NCI-H2196 treated with DMSO at 0.1 percent for 48 hours (cell line): Measurements from ENCODE around the gene CD247.

Source experiments
- DNase-seq: peaks from one replicate; lab custom pipeline; 2025; ENCODE audit not compliant: unreplicated experiment; lab: John Stamatoyannopoulos, UW

Gene CD247

DNA sequence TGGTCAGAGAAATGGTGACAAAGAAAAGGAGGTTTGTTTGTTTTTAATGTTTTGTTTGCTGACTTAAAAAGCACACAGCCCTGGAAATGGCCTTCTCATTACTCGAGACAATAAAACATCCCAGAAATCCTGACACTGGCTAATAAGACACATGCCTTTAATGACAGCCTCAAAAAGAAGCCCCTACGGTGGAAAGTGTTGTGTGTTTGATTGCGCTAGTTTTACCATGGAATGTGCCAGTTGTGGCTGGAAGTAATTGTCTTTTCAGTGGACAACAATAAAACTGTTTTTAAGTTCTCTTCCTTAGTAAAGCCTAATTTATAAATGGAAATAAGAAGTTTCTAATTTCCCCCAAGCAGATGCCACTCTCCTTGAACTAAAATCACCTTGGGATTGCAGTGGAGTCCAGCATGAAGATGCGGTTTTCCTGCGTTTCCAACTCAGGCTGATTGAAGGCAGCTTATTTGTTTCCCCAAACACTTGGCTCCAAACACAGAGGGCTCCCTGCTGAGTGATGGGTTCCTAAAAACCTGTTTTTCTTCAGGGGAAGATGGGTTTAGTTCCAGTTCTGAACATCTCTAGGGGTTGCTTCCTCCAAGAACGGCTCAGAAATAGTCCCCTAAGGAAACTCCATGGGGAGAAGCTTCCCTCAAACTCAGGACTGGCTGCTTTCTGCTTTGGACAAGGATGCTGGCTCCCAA lies 54.3 kb downstream of the CD247 start:
- no peak for DNase-seq

DNA sequence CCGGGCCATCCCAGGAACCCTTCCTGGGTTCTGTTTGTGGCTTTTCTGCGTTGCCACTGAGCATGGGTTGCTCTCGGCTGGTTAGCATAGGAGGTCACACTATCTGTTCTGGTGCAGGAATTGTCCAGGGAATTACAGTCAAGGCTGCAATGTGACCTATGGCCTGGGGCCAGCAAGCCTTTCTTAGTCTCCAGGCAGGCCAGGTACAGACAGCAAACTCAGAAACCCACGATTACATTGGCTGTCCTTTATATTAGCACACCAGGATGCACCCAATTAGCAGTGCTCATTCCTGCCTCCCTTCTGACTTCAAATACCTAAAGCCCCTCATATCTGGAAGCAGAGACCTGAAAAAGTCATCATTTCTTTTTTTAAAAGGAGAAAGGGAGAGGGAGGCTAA lies 55.2 kb downstream of the CD247 start:
- DNase-seq = no peak

DNA sequence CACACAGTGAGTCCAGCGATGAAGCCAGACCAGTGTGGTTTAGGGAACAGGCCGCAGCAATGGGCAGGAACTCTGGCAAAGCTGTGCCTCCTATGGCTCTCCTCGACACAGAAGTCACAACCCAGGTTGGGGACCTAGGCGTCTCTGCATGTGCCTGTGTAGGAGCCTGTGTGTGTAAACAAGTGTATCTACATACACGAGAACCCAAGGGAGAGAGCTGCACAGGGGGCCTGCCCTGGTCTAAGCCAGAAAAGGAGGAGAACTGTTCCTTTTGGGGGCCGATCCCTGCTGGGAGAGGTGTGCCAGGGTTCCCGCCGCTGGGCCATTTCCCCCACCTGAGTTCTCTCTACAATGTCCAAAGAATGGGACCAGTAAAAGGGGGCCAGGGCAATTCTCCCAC lies 56.0 kb downstream of the CD247 start:
- DNase-seq = no peak

DNA sequence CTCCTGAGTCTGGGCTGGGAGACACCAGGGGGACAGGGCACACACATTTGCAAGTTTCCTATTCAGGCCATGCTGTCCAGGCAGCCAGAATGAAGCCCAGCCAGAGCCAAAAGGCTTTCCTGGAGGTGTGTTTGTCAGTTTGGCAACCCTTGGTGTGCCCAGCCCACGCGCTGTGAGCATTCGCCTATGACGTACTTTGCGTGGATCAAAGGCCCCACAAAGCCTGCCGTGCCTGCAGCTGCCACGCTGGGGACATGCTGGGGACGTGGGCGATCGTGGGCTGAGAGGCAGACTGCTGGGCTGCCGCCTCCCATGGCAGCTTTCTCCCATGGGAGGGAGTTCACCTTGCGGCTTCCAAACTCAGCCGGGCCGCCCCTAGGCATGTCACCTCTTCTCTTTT lies 57.5 kb downstream of the CD247 start:
- no peak for DNase-seq

DNA sequence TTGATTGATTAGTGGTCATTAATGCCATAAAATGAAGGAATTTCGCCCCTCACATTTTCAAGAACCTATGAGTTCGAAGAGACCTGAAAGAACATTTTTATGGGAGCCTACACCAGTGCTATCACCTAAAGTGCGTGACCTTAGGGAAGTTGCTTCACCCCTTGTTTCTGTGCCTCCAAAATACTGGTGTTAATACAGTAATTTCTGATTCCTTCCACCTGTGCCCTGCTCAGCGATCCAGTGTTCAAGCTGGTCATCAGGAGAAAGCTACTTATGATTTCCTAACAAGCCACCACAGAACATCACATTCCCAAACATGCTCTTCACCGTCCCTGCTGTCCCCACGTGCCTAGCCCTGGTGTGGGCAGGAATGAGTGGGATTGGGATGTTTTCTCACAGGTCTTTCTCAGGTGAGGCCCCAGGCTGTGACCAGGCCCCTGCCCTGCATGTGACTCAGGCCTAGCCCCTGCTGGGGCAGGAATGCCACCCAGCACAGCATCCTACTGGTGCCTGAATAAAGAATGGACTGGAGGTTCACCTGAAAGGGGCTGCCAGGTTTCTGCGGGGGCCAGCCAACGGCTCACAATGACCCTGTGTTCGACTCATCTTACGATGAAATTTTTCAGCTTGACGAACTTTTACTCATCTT lies 60.3 kb downstream of the CD247 start:
- no peak for DNase-seq

DNA sequence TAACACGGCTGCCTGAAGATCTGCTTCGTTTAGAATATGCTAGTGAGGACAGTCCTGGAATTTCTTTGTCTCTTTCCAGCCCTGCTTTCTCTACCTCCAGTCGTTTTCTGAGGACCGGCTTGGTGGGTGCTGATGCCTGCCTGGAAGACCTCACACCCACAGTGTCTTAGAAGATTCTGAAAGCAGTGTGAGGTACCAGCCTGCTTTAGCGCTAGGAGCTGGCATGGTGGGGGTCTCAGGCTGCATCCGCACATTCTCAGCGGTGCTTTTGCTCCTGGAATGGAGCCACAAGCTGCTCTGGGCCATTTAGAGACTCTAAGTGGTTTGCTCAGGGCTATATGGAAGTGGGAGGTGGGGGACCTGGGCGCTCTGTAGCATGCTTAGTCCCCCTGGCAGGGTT lies 61.4 kb downstream of the CD247 start:
- DNase-seq = no peak

DNA sequence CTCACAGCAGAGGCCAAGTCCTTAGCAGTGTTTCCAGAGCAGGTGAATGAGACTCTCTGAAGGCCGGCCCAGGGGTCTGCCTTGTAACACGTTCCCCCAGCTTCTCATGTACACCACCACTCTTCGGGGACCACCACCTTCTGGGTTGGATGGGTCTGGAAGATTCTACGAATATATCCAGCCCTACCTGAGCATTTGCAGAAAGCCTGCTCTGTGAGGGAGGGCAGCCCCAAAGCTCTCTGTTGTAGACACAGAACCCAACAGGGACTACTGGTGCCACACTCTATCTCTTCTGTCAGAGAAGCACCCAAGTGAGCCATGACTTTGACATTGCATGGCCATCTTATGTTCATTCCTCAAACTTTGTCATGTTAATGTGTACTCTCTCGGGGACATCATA lies 61.8 kb downstream of the CD247 start:
- no peak for DNase-seq

DNA sequence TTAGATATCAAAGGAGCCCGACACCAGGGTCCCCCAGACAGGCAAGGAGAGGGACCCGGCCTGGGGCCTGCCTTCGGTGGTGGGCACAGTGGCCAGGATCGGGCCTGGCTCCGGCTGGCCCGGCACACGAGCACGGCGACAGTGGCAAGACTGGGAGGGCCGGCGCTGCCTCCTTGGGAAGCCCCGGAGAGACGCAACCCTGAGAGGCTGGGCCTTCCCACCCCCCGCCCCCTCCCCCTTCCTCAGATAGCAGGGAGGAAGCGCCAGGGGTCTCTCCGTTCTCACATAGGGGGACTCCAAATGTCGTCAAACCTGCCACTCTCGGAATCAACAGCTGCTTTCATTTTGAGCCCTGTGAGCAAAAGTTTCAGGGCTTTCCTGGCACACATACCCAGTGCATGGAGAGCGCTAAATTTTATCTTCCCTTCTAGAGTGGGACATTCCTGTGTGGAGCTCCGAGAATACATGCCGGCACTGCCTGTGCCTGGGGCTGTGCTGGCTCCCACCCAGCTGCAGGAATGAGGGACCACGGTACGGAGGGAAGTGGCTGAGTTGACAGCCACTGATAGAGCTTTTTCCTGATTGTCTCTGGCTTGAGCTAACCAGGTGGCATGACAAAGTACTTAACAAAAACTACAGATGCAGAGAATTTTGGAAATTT lies 62.4 kb downstream of the CD247 start:
- no peak for DNase-seq

DNA sequence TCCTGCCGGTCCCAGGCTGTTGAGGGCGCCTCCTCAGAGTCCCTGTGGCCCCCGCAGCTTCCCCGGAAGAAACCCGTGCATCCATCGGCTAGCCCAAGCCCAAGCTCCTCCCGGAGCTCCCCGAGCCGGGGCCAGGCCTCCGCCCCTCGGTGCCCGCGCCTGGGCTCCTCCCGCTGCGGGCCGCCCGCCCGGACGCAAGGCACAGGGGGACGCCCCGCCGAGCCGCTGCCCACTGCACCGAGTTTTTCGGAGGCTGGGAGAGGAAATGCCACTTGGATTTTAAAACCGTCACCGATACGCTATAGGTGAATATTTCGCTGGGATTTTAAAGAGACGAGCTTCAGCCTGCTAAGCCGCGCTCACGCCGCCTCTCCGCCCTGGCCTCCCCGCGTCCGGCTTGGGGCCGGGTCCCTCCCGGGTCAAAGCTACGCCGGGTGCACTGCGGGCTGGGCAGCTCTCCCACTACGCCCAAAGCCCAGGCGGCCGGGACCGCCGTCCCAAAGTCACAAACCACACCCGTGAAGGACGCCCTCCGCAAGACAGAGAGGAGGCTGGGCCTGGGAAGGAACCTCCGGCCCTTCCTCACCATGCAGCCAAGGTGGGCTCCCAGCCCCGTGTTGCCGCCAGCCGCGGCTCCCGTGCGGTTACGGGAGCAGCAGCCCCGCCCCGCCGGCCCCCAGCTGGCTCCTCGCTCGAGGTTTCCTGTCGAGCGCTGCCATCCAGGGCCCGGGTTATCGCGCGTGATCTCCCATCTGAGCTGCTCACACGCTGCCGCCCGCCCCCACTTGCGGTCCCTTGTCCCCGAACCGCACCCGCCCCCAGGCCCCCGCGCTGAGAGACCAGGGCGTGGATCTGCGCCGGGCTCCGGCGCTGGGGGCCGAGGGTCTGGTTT lies 63.2 kb downstream of the CD247 start:
- DNase-seq = no peak

DNA sequence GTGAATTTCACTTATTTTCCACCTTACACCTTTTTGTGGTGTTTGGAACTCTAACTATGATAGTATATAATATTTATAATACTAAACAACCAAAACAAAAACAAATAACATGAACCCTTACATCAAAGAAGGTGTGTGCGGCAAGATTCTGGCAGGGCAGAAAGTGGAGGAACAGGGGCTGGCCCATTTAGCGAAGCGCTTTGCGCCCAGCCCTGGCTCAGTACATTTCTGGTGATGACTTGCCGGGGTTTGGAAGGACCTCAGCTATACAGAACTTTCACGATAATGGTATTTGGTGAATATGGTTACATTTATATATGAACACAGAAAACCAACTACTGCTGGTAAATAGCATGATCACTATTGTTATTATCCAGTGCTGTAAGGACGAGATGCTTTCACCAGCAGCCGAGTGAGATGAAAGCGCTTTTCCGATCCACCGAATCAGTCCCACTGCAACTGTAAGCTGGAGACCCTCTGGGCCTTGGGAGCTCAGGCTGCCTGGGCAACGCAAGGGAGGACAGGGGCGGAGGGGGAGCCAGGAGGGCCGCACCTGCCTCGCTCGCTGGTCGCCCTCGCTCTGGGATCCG lies 63.9 kb downstream of the CD247 start:
- DNase-seq = no peak

DNA sequence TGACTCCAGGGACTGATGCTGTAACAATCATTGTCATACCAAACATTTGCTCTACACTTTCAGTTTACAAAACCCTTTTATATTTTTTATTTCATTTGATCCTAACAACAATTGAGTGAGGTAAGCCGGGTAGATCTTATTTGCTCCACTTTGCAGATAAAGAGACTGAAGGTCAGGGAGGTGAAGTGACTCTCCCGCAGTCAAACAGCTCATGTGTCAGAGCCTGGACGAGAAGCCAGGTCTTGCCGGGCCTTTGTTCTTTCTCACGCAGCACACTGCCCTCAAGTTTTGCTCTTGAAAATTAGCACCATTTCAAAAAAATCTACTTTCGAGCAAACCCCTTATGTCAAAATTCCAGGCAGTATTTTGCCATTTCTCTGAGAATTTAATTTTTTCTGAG lies 65.2 kb downstream of the CD247 start:
- DNase-seq = no peak

DNA sequence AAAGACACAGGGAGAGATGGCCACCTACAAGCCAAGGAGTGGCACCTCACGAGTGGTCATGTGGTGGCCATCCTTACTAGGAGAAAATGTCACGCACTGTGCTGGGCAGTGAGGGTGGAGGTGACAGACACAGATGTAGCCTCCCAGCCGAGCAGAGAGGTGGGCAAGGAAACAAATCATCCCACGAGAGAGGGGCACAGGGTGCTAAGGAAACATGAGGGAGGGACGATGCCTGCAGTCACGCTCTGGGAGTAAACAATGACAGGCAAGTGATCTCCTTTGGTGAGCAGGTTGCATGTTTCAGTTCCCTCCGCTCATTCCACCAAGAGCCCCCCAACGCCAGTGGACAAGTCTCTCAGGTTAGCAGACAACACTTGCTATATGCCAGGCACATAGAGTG lies 65.8 kb downstream of the CD247 start:
- no peak for DNase-seq

DNA sequence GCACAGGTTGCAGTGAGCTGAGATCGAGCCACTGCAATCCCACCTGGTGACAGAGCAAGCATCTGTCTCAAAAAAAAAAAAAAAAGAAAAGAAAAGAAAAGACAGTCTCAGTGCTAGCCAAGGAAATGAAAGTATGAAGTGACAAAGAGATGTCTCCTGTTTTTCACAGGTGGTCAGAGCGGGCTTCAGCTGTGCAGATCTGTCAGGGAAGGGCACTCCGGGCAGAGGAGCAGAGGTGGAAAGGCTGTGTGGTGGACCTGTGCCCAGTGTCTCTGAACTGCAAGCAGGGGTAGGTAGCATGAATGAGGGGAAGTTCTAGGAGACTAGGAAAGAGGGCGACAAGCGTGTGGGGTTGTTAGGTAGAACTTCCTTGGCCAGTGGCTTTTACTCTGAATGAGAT lies 67.5 kb downstream of the CD247 start:
- no peak for DNase-seq

DNA sequence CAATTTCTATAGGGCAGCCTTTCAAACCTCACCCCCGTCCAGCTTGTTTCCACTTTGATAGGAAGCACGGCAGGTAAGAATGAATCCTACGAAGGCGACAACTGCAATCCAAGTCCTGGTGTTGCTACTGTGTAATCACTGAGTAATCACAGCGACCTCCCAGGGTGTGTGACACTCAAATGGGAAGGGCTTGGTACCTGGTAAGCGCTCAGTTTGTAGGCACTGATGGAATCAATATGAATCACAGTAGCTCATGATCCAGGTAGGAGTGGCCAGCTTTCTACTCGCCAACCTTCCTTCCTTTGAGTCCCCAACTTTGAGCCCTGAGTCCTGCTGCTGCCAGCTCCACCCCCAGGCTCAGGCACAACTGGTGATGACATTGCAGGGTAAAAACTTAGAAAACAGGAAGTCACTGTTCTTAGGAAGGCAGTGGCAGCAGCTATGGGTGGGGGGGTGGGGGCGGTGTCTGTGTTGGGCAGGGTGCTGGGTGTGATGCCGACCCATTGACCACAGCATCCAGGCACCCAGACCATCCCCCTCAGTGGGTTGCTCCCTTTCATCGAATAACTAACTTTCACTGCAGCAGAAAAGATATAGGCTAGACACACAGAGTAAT lies 70.7 kb downstream of the CD247 start:
- no peak for DNase-seq

DNA sequence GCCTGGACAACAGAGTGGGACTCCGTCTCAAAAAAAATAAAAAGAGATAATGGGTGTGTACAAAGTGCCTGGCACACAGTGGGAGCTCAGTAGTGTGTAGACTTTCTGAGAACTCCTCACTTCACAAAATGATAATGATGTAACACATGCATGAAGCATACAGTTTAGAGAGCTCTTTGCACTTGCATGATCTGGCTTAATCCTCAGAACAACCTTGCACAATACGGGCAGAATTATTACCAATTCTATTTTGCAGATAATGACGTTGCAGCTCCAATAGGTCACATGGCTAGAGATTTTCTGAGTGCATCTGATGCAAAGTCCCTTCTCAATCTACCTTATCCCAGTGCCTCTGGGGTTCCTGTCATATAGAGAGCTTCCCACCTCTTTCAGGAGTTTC lies 71.4 kb downstream of the CD247 start:
- no peak for DNase-seq

DNA sequence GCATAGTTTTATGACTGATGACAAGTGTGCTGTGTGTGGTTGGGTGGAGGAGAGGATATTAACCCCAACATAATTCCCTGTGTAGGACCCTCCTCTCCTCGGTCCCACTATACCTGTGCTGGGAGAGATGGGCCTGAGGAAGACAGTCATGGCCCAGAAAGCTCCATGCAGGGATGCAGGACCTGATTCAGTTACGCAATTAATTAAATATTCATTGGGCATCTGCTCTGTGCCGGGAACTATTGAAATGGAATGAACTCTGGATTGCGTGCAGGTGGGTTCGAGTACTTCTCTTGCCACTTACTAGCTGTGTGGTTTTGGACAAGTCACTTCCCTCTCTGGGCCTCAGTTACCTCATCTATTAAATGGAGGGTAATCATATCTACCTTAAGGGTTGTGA lies 74.6 kb downstream of the CD247 start:
- DNase-seq = no peak

DNA sequence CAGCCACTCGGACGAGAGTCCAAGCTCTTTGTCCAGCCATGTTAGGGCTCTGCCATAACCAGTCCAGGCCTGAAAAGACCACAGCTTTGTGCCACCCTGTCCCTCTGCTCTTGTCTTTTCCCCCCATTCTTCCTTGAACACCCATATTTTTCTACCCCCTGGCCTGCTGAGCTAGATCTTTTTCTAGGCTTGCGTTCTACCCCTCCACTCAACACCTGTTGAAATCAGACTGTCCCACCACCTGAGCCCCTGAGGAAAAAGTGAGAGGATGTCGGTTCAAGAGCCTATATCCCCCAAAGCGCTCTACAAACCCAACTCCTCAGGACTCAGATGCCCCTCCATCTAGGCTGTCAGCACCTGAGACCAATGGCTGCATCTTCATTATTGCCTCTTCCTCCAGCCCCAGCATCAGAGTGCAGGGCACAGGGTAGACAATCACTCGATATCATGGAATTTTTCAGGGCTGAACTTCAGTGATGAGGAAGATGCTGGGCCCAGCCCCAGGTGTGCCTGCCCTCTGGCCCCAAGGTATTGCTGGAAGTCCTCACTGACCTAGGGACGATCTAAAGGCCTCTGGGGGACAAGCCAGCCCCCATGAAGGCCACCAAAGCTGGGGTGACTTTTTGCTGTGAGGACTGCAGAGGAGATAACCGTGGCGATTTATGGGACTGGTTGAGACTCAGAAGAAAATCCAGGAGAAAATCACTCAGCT lies 75.3 kb downstream of the CD247 start:
- no peak for DNase-seq

DNA sequence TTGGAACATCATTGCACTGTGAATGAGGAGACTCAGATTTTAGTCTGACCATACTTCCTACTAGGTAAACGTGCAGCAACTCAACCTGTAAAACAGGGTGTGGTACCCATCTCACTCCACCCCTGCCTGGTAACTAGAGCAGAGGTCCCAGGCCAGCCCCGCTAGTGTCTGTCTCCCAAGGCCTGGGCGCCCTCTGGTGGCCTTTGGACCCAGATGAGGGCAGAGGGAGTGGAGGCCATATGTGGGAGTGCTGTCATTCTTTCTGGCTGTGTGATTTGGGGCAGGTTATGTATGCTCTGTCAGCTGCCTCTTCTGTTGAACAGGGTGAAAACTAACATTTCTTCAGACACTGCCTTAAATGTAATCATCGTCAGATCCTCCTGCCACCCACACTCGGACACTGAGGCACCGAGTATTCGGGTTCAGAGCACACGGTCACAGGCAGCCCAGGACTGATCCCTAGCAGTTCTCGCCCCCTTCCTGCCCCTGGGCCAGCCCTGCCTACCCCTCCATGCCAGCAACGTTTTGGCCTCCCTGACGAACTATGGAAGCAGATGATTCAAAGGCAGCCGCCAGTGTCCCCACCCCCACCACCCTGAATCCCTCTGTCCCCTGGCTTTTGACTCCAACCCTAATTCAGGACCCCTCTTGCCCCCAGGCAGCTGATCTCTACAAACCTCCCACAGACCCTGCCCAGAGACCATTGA lies 76.0 kb downstream of the CD247 start:
- peak; percentile 61 for DNase-seq

DNA sequence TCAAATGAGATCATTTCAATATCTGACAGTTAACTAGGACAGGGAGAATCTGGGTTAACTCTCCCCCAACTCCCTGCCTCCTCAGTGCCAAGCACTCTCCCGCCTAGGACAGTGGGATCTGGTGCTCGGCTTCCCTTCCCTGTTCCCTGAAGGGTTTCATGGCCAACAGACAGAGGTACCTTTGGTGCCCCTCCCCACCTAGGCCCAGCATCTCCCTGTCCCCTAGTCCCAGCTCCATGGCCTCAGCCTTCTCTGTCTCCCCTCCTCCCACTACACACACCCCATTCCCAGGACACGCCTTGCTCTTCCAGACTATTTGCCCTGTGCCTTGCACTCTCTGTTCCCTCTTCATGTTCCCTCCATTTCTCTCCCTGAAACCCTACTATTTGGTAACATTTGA lies 77.1 kb downstream of the CD247 start:
- DNase-seq = no peak

DNA sequence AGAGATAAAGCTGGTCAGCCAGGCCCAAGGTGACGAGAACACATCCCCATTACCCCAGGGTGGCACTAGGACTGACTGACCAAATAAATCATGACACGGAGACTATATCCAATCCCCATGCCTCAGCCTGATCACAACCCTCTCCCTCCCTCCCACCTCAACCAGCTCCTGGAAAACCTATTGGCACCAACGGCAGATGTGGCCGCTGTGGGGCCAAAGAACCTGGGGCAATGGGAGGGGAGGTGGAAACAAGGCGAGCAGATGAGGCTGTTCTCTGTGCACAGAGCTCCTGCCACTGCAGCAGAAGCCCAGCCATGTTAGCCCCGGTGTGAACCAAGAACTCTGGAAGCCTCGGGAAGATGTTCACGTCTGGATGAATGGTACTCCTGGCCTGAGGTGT lies 77.6 kb downstream of the CD247 start:
- DNase-seq = no peak
